NCI-H2196 treated with DMSO at 0.1 percent for 48 hours (cell line): ENCODE data around the gene KIF1A.

Source experiments
- DNase-seq: peaks from one replicate; lab custom pipeline; 2025; ENCODE audit not compliant: unreplicated experiment; lab: John Stamatoyannopoulos, UW

Gene KIF1A

DNA sequence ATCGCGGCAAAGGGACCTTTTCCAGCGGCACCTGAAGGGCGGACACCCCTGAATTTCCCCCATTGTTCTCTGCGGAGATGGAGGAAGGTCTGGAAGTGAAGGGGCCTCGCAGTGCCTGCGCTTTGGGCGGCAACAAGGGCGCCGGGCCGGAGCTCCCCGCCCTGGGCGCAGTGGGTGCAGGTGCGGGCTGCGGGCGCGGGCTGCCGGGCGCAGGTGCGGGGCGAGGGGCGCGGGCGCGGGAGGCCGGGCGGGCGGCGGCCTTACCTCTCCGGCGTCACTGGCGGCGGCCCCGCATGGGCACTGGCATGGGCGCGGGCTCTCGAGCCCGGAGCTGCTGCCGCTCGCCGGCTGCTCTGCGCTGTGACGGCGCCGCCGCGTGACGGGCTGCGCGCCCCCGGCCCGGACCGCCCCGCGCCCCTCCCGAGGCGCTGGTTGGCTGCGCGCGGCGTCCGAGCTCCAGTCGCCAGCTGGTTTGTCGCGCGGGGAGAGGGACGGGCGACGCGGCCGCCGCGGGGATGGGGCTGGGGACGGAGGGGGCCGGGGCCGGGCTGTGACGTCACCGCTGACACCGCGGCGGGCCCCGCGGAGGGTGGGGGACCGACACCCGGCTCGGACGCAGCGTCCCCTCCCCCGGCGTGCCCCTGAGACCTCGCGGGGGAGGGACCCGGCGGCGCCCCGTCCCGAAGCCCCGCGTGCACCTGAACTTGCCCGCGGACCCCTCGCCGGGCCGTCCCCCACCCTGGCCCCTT is at the start of gene KIF1A:
Gene KIF1A, minus strand, starts transcription at position 362 of the 749 bp plus-strand sequence. CDS start 22,467 bp downstream, outside the sequence.
- DNase-seq = peak; percentile 82

DNA sequence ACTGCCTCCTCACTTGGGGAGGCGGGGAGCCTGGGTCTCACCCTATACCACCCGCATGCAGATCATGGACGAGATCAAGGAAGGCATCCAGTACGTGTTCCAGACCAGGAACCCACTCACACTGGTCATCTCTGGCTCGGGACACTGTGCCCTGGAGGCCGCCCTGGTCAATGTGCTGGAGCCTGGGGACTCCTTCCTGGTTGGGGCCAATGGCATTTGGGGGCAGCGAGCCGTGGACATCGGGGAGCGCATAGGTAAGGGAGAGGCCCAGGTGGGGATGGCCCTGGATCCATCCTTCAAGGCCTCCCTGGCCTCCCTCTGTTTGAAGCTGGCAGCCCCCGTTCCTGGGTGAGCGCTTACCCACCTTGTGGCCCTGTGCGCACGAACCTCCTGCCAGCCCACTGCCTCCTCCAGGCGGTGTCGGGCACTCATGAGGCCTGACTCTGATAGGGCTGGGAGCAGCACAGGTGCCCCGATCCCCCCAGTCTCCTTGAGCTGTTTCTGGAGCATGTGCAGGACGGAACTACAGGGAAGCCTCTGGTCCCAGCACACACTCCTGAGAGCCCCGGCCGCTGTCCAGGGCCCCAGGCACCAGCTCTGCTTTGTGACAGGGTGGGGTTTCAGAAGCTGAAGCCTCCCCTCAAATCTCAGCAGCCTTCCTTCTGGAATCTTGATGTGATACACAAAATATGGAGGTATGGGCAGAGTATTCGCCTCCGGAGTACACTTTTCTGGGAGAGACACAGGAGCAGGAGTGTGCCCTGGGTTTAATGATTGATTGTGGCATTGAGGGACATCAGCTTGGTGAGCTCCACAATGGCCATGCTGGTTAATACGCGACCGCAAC is 49.3 kb upstream of the KIF1A start:
- DNase-seq = no peak

- peak; percentile 12 for DNase-seq
Measured at GRCh38 chr2:240868286-240869108, 48.5 kb upstream of the KIF1A start, which contains the start of gene AGXT. Gene AGXT (plus strand): TSS chr2:240868824. CDS start chr2:240868866, 42 bp downstream.

DNA sequence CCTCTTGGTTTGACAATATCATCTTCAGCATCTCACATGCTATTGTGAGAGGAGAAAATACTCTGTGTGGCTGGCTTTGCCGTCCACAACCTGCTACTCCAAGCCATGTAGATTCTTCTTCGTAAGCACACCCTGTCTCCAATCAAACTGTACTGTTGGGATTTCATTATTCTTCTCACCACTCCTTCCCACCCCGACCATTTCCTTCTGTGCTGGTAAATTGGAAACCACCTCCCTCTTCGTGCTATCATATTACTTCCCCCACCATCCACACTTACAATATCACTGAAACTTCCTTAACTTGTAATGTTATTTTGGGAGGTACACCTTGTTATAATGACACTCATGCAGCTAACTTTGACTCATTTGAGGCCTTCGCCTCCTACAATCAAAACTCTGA is 45.4 kb upstream of the KIF1A start:
- no peak for DNase-seq

GRCh38 chr2:240864475-240864874 is 44.5 kb upstream of the KIF1A start:
- DNase-seq = no peak

DNA sequence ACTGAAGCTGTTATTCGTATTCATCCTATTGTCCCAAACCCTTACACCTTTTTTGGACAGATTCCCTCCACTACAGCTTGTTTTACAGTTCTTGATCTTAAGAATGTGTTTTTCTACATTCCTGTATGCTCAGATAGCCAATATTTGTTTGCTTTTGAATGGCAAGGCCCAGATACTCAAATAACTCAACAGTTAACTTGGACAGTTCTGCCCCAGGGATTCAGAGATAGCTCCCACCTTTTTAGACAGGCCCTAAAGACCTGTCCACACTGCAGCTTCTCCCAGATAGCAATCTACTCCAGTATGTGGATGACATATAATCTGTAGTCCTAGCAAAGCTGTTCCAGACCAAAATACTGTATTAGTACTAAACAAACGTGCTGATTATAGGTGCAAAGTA is 41.5 kb upstream of the KIF1A start:
- no peak for DNase-seq

DNA sequence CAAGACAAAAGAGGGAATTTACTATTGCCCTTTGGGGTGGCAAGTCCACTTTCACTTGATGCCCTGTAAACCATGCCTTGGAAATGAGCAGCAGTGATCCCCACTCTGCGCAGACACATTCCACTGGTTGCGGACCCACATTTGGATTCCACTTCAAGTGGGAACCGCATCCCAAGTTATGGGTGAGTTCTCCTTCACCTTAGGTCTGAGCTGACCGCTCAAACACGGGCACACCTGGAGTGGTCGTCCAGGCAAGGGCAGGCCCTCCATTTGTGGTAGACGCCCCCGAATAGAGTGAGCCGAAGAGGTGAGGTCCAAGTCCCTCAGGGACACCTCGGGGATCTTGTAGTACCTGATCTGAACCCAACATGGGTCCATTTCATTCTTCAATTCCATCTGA is 38.9 kb upstream of the KIF1A start:
- no peak for DNase-seq

- DNase-seq = no peak
Measured at GRCh38 chr2:240858321-240858720, 38.3 kb upstream of the KIF1A start.

- DNase-seq = peak; percentile 16
Measured at GRCh38 chr2:240857039-240858008, 37.3 kb upstream of the KIF1A start.

DNA sequence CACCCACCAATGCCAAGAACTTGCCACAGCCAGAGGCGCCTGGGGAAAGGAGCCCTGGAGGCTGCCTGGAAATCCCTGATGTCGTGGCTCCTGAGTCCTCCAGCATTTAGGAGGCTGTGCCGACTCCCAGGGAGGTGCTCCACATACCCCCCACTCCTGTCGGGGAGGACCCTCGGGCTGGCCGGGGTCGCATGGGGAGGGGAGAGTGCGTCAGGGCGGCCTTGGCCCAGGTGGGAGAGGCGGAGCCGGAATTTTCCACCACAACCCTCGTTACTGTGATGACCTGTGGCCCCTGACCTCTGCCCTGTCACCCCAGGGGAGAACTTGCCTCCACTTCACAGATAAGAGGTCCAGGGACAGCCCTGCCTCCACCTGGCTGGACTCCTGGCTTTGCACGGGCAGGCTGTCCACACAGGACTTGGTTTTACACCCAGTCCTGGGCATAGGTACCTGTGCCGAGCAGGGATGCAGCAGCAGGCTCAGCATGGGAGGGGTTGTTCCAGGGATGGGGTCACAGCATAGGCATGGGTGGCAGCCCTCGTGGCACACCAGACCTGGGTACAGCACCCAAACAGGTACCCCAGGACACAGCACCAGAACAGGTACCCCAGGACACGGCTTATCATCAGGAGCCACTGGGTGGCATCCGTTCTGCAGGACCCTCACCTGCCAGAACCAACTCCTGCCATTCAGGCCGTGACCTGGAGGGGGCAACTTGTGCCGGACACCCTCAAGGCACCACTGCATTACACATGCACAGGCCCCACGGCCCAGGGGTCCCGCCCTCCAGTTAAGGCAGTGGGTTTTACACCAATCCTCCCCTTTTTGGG is 36.3 kb upstream of the KIF1A start:
- DNase-seq = no peak

DNA sequence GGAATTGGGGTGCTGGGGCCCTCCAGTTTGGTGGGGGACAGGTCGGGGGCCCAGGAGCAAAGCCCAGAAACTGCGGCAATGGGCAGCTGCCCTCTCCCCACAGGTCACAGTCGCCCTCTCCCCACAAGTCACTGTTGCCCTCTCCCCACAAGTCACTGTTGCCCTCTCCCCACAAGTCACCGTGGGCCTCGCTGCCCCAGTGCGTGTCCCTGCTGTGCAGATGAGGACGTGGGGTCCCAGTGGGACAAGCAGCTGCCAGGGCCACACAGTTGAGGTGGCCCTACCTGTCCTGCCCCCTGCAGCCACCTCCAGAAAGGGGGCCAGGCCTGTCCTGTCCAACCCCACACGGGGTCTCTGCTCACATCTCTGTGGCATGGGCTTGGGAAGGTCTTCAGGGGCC is 35.7 kb upstream of the KIF1A start:
- no peak for DNase-seq

DNA sequence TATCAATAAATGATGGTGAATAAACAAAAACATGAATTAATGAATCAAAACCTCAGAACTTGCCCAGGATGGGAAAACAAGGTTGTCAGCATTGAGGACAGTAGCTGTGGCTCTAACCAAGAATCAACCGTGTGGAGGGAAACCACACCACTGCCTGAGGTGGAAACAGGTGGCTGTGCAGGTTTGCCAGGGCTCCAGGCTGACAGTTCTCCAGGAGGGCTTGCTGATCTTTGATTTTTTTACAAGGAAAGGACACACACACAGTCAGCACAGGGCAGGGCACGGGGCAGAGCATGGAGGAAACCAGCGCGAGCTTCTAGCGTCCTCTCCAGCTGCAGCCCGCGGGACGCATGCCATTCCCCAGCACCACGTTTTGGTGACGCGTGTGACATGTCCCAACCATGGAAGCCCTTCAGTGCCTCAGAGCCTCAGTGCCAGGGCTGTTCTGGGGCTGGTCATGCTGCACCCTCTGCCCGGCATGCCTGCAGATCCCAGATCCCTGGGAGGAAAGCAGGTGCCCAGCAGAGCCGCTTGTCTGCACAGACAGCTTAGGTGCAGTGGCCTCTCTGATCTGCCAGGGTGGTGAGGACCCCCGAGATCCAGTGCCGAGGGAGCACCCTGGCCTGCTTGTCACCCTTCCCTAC is 32.8 kb upstream of the KIF1A start:
- no peak for DNase-seq

DNA sequence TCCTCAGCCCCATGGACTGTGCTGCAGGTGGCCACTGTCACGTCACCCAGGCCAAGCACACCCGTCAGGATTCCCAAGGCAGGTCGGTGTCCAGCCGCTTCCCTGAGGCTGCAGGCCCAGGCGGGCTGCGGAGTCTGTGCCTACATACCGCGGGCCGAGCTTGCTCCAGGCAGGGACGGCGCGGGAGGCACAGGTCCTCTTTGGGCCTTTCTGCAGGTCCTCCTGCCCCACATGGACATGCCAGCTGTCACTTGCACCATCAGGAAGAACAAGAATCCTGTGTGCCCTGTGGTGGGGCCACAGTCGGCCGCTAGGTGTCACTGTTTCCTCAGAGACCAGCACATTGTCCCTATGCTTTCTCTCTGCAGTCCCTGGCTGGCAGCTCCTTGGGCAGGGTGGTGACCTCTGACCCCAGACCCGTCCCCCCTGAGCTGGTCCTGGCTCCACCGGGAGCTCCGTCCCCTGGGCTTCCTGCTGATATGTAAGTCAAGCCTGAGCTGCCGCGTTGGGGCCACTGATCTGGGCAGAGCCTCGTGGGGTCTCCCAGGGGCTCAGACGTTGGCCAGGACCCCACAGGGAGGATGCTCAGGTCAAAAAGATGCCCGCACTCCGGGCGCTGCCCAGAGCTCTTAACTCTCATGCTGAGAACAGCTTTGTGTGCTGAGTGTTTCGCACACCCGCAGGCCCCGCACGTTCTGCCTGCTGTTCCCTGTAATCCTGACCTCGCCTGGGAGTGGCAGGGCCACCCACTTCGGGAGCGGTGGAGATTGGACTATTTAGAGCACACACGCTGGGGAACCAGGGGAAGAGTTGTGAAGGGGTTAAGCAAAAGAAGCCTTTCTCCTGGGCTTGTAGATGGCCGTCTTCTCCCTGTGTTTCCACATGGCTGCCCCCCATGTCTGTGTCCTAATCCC is 31.3 kb upstream of the KIF1A start:
- peak; percentile 58 for DNase-seq

GRCh38 chr2:240850756-240851077 is 30.7 kb upstream of the KIF1A start:
- no peak for DNase-seq

GRCh38 chr2:240850026-240850425 is 30.0 kb upstream of the KIF1A start:
- DNase-seq = no peak

DNA sequence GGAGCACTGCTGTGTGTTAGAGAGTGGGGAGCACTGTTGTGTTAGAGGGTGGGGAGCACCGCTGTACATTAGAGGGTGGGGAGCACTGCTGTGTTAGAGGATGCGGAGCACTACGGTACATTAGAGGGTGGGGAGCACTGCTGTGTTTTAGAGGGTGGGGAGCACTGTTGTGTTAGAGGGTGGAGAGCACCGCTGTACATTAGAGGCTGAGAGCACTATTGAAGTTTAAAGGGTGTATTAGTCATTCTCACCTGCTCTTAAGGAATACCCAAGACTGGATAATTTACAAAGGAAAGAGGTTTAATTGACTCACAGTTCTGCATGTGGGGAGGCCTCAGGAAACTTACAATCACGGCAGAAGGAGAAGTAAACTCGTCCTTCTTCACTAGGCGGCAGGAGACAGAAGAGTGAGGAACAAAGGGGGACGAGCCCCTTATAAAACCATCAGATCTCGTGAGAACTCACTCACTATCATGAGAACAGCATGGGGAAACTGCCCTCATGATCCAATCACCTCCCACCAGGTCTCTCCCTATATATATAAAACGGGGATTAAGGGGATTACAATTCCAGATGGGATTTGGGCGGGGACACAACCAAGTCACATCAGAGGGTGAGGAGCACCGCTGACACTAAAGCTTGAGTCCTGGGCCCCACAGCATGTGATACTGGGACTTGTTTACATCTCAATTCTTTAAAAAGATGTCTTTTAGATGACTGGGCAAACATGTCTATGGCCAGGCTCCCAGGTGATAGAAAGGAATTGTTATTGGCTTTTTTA is 29.1 kb upstream of the KIF1A start:
- no peak for DNase-seq

- no peak for DNase-seq
Measured at GRCh38 chr2:240847817-240848216, 27.8 kb upstream of the KIF1A start.
